Left ventricle myocardium inferior (tissue), 1 donor: ENCODE results near the gene PKHD1. TPM values are rescaled to one million over a fixed set of nuclear protein-coding genes. Genes with fewer than 3 reads are reported as not detected.
A peak's percentile ranks its signal among the peaks of the same experiment; 100 is the strongest.

Experiments used
- DNase-seq: peaks from one replicate; pipeline ENCODE4 v3.0.0-alpha.2; 2020
- H3K27ac ChIP-seq: fragments of 200-600 bp; replicated peaks from 2 replicates; pipeline ENCODE4 v1.8.0; 2021
- H3K27me3 ChIP-seq: fragments of 200-600 bp; 2 replicates; pipeline ENCODE4 v1.8.0; 2021; ENCODE audit warnings: low read depth
- H3K36me3 ChIP-seq: fragments of 200-600 bp; 2 replicates; pipeline ENCODE4 v1.8.0; 2021
- H3K4me1 ChIP-seq: fragments of 200-600 bp; 2 replicates; pipeline ENCODE4 v1.8.0; 2021
- H3K4me3 ChIP-seq: fragments of 200-600 bp; 2 replicates; pipeline ENCODE4 v1.8.0; 2021; ENCODE audit warnings: mild to moderate bottlenecking, moderate library complexity
- H3K9me3 ChIP-seq: fragments of 200-600 bp; replicated peaks from 2 replicates; pipeline ENCODE4 v1.8.0; 2021
- intact Hi-C: fragments of 100-400 bp; cut with micrococcal nuclease; formaldehyde crosslinking; loops from one replicate; pipeline ENCODE4 v1.11.0; 2022
- total RNA-seq: library from RNA; stranded (reverse); fragmentation: NEBNext Ultra II Directional; extraction: Animal tissue kit (Norgen Biotek cat#: 25700); gene quantifications from one replicate; pipeline ENCODE4 v1.2.1, GENCODE V29; 2021
- TF ChIP-seq, protein P1 (sequence below): fragments of 200-600 bp; IDR thresholded peaks from 2 replicates; pipeline ENCODE4 v1.8.0; 2021; ENCODE audit warnings: antibody characterized with exemption, mild to moderate bottlenecking, borderline replicate concordance
- donor health status: DM: no; HTN: yes; CAD: no; lungs with severe emphysema.

The PKHD1 gene
- total RNA-seq, 1 donor from 2014 or later = not detected

DNA sequence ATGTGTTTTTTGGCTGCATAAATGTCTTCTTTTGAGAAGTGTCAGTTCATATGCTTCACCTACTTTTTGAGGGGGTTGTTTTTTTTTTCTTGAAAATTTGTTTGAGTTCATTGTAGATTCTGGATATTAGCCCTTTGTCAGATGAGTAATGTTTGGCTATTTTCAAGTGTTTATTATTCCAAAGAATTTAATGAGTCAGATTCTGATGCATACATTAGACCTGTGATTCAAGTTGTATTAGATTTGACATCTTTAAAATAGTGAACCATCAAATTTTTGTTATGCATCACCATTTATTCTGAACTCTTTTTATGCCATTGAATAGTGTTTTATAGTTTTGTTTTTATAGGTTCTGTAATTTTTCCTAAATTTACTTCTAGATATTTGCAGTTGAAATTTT, 319.3 kb downstream of the PKHD1 start:
- no peaks in the 10 kb centered on the region for H3K27me3 ChIP-seq
- H3K36me3 ChIP-seq = no peaks in the 10 kb centered on the region
- H3K4me3 ChIP-seq = no peak overlapping the region
- no peaks in the 10 kb centered on the region for H3K4me1 ChIP-seq
- DNase-seq = no peak
- TF ChIP-seq, protein P1, sequence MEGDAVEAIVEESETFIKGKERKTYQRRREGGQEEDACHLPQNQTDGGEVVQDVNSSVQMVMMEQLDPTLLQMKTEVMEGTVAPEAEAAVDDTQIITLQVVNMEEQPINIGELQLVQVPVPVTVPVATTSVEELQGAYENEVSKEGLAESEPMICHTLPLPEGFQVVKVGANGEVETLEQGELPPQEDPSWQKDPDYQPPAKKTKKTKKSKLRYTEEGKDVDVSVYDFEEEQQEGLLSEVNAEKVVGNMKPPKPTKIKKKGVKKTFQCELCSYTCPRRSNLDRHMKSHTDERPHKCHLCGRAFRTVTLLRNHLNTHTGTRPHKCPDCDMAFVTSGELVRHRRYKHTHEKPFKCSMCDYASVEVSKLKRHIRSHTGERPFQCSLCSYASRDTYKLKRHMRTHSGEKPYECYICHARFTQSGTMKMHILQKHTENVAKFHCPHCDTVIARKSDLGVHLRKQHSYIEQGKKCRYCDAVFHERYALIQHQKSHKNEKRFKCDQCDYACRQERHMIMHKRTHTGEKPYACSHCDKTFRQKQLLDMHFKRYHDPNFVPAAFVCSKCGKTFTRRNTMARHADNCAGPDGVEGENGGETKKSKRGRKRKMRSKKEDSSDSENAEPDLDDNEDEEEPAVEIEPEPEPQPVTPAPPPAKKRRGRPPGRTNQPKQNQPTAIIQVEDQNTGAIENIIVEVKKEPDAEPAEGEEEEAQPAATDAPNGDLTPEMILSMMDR = no peak
- H3K9me3 ChIP-seq = peaks cover 8% of the 10 kb centered on the region
- no peak overlapping the region for H3K27ac ChIP-seq
- intact Hi-C loops = no loop called here

DNA sequence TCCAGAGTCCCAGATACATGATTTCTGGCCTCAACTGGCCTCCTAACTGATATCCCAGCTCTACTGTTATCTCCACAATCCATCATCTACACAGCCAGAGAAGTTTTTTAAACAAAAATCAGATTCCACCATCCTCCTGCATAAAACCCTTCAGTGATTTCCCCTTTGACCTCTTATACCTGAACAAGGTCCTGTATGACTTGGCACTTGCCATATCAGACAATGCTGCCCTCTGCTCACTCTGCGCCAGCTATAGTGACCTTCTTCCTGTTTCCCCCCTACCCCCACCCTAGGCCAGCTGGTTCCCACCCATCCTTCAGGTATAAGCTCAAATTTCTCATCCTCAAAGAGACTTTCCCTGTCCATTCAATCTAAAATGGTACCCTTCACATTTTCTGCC, 322.2 kb downstream of the PKHD1 start:
- no peak overlapping the region for H3K4me3 ChIP-seq
- H3K27ac ChIP-seq = no peak overlapping the region
- TF ChIP-seq, protein P1 = no peak
- H3K4me1 ChIP-seq = no peaks in the 10 kb centered on the region
- no peaks in the 10 kb centered on the region for H3K36me3 ChIP-seq
- H3K9me3 ChIP-seq = peaks cover 8% of the 10 kb centered on the region
- no peak for DNase-seq
- intact Hi-C loops = no loop called here
- no peaks in the 10 kb centered on the region for H3K27me3 ChIP-seq

DNA sequence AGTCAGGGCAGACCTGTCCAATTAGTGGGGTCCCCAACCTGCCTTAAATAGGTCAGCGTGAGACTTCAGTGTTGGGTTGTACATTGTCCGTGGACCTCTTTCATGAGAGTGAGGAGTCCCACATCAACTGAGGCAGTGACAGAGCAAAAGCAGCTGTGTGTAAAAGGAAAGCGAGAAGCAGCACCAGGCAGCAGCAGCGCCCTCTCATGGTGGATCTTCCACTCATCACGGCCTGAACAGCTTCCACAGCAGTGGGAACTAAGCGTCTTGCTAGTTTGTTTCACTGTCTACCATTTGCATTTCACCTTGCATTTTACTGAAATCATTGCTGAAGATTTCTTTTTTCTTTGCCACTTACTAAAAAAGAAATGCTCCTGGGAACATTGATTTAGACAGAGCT, 333.8 kb downstream of the PKHD1 start:
- intact Hi-C loops = no loop called here
- H3K4me1 ChIP-seq = no peaks in the 10 kb centered on the region
- DNase-seq = peak; percentile 18
- no peak overlapping the region for H3K4me3 ChIP-seq
- H3K36me3 ChIP-seq = no peaks in the 10 kb centered on the region
- TF ChIP-seq, protein P1 = peak; percentile 66
- no peaks in the 10 kb centered on the region for H3K27me3 ChIP-seq
- H3K27ac ChIP-seq = no peak overlapping the region
- H3K9me3 ChIP-seq = no peaks in the 10 kb centered on the region

DNA sequence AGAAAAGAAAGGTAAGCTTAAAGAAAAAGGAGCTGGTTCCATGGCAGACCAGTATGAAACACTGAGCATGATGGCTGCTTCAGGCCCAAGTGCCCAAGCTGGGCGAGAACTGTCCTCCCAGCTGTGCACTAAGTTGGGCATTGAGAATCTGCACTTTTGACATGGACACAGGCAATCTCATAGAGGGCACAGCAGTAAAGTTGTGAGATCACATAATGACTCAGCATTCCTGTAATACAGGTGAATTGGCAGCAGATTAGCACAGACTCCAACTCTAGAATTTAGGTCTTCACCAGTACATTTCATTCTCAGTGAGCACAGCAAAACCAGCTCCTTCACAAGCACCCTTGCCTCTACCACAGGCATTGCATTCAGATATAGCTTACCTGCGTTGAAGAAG, 343.4 kb downstream of the PKHD1 start:
- intact Hi-C loops = no loop called here
- Histone ChIP-seq H3K36me3 (no peaks in the 10 kb centered on the region), H3K27me3 (no peaks in the 10 kb centered on the region), H3K27ac (no peak overlapping the region), H3K4me3 (no peak overlapping the region), H3K9me3 (no peaks in the 10 kb centered on the region), H3K4me1 (no peaks in the 10 kb centered on the region)
- TF ChIP-seq, protein P1 = no peak
- no peak for DNase-seq

DNA sequence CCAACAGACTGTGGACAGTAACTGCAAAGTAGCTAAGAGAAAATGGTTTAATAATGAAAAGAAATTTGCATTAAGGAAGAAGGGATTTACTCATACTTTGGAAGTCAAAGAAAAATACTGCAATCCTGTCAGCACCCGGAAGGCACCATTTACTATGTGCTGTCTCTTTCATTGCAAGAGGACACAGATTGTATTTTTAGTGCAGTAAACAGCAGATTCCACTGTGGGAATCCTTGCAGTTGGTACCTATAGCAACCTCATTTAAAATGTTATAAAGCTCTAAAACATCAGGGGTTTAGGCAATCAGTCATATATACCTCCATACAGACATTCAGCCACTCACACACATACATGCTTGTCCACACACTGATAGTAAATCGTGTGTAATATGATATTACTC, 346.8 kb downstream of the PKHD1 start:
- intact Hi-C loops = no loop called here
- H3K9me3 ChIP-seq = no peaks in the 10 kb centered on the region
- TF ChIP-seq, protein P1 = no peak
- H3K27me3 ChIP-seq = no peaks in the 10 kb centered on the region
- H3K4me1 ChIP-seq = no peaks in the 10 kb centered on the region
- no peaks in the 10 kb centered on the region for H3K36me3 ChIP-seq
- no peak overlapping the region for H3K4me3 ChIP-seq
- H3K27ac ChIP-seq = no peak overlapping the region
- DNase-seq = no peak

DNA sequence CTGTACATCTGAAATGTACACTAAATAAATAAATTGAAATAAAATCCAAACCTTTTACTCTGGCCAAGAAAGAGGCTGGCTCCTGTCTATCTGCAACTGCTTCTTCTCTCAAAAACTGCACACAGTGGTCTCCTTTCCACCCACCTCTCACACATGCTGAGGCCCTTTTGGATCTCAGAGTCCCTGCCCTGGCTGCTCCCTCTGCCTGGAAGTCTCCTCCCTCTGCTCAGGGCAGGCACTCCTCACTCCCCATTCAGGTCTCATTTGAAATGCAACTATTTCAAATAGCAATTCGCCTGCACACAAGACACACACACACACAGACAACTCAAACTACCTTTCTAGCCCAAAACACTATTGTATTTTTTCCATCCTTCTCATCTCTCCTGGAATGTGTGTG, 348.8 kb downstream of the PKHD1 start:
- no peak for DNase-seq
- intact Hi-C loops = no loop called here
- Histone ChIP-seq H3K36me3 (no peaks in the 10 kb centered on the region), H3K9me3 (no peaks in the 10 kb centered on the region), H3K27me3 (no peaks in the 10 kb centered on the region), H3K4me3 (no peak overlapping the region), H3K4me1 (no peaks in the 10 kb centered on the region), H3K27ac (no peak overlapping the region)
- TF ChIP-seq, protein P1 = no peak
